Stomach (tissue), 9 donors: ENCODE results near the gene PDPK1. TPM values are rescaled to one million over a fixed set of nuclear protein-coding genes. Genes with fewer than 3 reads are reported as not detected.

Experiments used
- DNase-seq, 2 donors: peaks; one replicate each; pipeline versions ENCODE4 v3.0.0 to v3.0.0-alpha.2; 2013 to 2019
- H3K27ac ChIP-seq, 5 donors: fragments of 200-600 bp in 4 of 5; sonication (generic) in 4 of 5; one replicate each; pipeline ENCODE4 v1.5.1; 2013 to 2019; ENCODE audit warnings: mild to moderate bottlenecking in 1 of 5, moderate library complexity in 1 of 5
- H3K27me3 ChIP-seq, 3 donors: fragments of 200-600 bp; sonication (generic); one replicate each; pipeline ENCODE4 v1.5.1; 2017 to 2019; ENCODE audit warnings: mixed run types in 1 of 3
- H3K36me3 ChIP-seq, 4 donors: fragments of 200-600 bp; sonication (generic); 1 replicate in 3 of 4; 2 replicates in 1 of 4; pipeline ENCODE4 v1.5.1; 2016 to 2019
- H3K4me1 ChIP-seq, 4 donors: fragments of 200-600 bp; sonication (generic); one replicate each; pipeline ENCODE4 v1.5.1; 2016 to 2019
- H3K4me3 ChIP-seq, 4 donors: fragments of 200-600 bp; sonication (generic) in 3 of 4; one replicate each; pipeline ENCODE4 v1.5.1; 2016 to 2019; ENCODE audit warnings: mild to moderate bottlenecking in 1 of 4
- H3K9me3 ChIP-seq, 4 donors: fragments of 200-600 bp; sonication (generic); one replicate each; pipeline ENCODE4 v1.5.1; 2016 to 2019
- EP300 ChIP-seq: sonication (generic); formaldehyde crosslinking; IDR thresholded peaks from one replicate; pipeline ENCODE4 v1.6.1; 2017; ENCODE audit warnings: antibody characterized with exemption
- POLR2A ChIP-seq, 4 donors: fragments of 450-650 bp; IDR thresholded peaks; one replicate each; pipeline ENCODE4 v1.6.1; 2016; ENCODE audit warnings: antibody characterized with exemption in 4 of 4, control low read depth in 2 of 4, mild to moderate bottlenecking in 1 of 4, moderate library complexity in 1 of 4
- POLR2AphosphoS5 ChIP-seq, 3 donors: sonication (generic); formaldehyde crosslinking; IDR thresholded peaks; one replicate each; pipeline ENCODE4 v1.6.1; 2016; ENCODE audit warnings: antibody characterized with exemption in 3 of 3
- WGBS, 5 donors: extraction: QIAGEN DNeasy Blood & Tissue Kit in 3 of 5; methylation state at CpG; one replicate each; pipeline versions ENCODE4 v1.1.5 to v1.1.7; 2013 to 2018; 5-methylcytosine and 5-hydroxymethylcytosine counted together
- intact Hi-C: fragments of 100-400 bp; cut with DNase I; formaldehyde crosslinking; loops from one replicate; pipeline ENCODE4 v1.15.1; 2023; ENCODE audit warnings: low total_unique reads
- polyA plus RNA-seq, 3 donors: library from polyadenylated mRNA; stranded (reverse); fragments of 200-250 nt; gene quantifications; one replicate each; pipeline ENCODE4 v1.2.3, GENCODE V29; 2013
- total RNA-seq, 5 donors: library from RNA; depleted of rRNA; stranded (reverse); fragments of >200 nt; gene quantifications; one replicate each; pipeline versions ENCODE4 v1.1.0 to v1.2.3, GENCODE V29; 2014 to 2016
- TF ChIP-seq, protein P1 (sequence below), 7 experiments: fragments of 450-650 bp in 4 of 7; fragments of 200-600 bp in 3 of 7; sonication (generic) in 3 of 7; IDR thresholded peaks; one replicate each; pipeline ENCODE4 v1.5.1; 2016 to 2019; ENCODE audit warnings: antibody characterized with exemption in 7 of 7, control low read depth in 2 of 7, mild to moderate bottlenecking in 1 of 7
- donor health status: healthy with polysubstance abuse.
- donor health status: Bipolar disorder and iron deficiency.
- donor health status: healthy.

Gene PDPK1
- total and polyA plus RNA-seq, 8 donors, result 7.0 to 86.9 (median 23.6) TPM

DNA sequence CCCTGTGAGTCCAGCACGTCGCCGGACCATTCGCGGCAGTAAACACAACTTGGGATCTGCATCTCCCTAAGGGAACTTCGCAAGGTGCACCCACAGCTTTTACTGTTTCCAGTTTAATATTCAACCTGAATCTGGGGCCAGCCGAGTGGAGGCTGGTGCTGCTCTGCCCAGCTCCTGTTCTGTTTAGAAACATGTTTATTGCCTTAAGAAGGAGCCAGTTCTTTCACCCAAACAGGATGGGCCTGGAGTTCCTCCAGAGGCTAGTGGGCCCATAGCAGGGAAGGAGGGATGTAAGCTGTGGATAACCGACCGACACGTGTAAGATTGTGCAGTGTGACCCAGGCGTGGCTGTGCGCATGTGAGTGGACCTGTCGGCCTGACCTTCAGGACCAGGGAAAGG lies 45.5 kb upstream of the PDPK1 start:
- Histone ChIP-seq H3K36me3 (peaks cover 0 to 37% (median 25%) of the 10 kb centered on the region in 4 donors), H3K9me3 (no peaks in the 10 kb centered on the region), H3K4me3 (no peak overlapping the region), H3K4me1 (peaks cover 3 to 10% (median 7%) of the 10 kb centered on the region in 4 donors), H3K27ac (no peak overlapping the region), H3K27me3 (no peaks in the 10 kb centered on the region)
- TF ChIP-seq, protein P1, sequence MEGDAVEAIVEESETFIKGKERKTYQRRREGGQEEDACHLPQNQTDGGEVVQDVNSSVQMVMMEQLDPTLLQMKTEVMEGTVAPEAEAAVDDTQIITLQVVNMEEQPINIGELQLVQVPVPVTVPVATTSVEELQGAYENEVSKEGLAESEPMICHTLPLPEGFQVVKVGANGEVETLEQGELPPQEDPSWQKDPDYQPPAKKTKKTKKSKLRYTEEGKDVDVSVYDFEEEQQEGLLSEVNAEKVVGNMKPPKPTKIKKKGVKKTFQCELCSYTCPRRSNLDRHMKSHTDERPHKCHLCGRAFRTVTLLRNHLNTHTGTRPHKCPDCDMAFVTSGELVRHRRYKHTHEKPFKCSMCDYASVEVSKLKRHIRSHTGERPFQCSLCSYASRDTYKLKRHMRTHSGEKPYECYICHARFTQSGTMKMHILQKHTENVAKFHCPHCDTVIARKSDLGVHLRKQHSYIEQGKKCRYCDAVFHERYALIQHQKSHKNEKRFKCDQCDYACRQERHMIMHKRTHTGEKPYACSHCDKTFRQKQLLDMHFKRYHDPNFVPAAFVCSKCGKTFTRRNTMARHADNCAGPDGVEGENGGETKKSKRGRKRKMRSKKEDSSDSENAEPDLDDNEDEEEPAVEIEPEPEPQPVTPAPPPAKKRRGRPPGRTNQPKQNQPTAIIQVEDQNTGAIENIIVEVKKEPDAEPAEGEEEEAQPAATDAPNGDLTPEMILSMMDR (IDR thresholded peaks at IDR 0.05), result no peak
- TF ChIP-seq POLR2A (IDR thresholded peaks at IDR 0.05), result no peak
- no peak for TF ChIP-seq EP300
- TF ChIP-seq POLR2AphosphoS5 (IDR thresholded peaks at IDR 0.05), result no peak
- no peak for DNase-seq
- 84 to 94% (median 90%) methylated on average over 13 of the region's 13 CpGs for WGBS, 5 donors
- intact Hi-C loops, result loop anchor here (10.0 kb wide), 1 partner anchor 297 kb away; the partner anchor contains the start of gene CASKIN1

DNA sequence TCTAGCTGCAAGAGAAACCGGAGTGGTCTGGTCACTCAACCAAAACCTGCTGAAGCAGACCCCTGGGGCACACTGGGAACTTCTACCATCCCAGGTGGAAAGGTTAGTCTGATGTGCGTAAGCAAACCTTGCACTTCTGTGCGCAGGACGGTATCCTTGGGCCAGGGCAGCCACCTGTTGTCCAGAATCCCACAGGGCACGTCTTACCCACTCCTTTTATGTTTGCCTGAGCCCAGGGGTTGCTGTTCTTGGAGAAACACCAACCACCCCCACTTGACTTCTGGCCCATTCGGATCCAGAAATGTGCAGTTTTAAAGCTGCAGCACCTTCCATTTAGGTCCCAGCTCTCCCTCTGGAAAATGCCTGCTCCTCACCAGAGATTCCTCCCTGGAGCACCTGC lies 44.2 kb upstream of the PDPK1 start:
- DNase-seq, result no peak
- WGBS, 5 donors, result 73 to 92% (median 88%) methylated on average over 6 of the region's 6 CpGs
- intact Hi-C loops, result loop anchor here (10.0 kb wide), 1 partner anchor 299 kb away; the partner anchor contains the start of gene CASKIN1
- Histone ChIP-seq H3K36me3 (peaks cover 0 to 51% (median 38%) of the 10 kb centered on the region in 4 donors), H3K9me3 (no peaks in the 10 kb centered on the region), H3K4me3 (no peak overlapping the region), H3K27ac (no peak overlapping the region), H3K4me1 (peaks cover 3 to 15% (median 12%) of the 10 kb centered on the region in 4 donors), H3K27me3 (no peaks in the 10 kb centered on the region)
- TF ChIP-seq, protein P1 (IDR thresholded peaks at IDR 0.05), result no peak
- TF ChIP-seq EP300 (no peak), POLR2A (IDR thresholded peaks at IDR 0.05) (no peak), POLR2AphosphoS5 (IDR thresholded peaks at IDR 0.05) (no peak)

DNA sequence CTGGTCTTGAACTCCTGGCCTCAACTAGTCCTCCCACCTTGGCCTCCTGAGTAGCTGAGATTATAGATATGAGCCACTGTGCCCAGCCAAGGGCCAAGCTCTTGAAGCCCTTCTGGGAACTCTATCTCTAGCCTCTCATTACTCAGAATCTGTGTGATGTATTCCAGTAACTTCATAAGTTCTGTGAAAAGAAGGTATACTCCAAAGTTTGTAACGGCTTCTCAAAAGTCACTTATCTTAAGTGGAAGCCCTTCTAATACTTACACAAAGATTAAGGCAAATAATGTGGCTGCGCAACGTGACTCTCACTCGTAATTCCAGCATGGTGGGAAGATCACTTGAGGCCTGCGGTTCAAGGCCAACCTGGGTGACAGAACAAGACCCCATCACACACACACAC lies 43.2 kb upstream of the PDPK1 start:
- Histone ChIP-seq H3K36me3 (peaks cover 0 to 61% (median 48%) of the 10 kb centered on the region in 4 donors), H3K4me1 (peaks cover 3 to 24% (median 15%) of the 10 kb centered on the region in 4 donors), H3K4me3 (no peak overlapping the region), H3K9me3 (no peaks in the 10 kb centered on the region), H3K27me3 (no peaks in the 10 kb centered on the region), H3K27ac (no peak overlapping the region)
- TF ChIP-seq, protein P1 (IDR thresholded peaks at IDR 0.05), result no peak
- TF ChIP-seq EP300 (no peak), POLR2AphosphoS5 (IDR thresholded peaks at IDR 0.05) (no peak), POLR2A (IDR thresholded peaks at IDR 0.05) (no peak)
- 79 to 93% (median 86%) methylated on average over 5 of the region's 5 CpGs for whole genome bisulfite sequencing, 5 donors
- DNase-seq, result no peak
- intact Hi-C loops, result loop anchor here (5.0 to 10.0 kb wide), 2 partner anchors 152 to 300 kb away; partner anchors contain the start of genes ABCA3 and CASKIN1

DNA sequence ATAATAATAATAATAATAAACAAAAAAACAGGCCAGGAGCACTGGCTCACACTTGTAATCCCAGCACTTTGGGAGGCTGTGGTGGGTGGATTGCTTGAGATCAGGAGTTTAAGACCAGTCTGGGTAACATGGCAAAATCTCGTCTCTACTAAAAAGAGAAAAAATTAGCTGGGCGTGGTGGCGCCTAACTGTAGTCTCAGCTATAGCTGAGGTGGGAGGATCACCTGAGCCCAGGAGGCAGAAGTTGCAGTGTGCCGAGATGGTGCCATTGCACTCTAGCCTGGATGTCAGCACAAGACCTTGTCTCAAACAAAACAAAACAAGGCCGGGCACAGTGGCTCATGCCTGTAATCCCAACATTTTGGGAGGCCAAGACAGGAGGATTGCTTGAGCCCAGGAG lies 42.8 kb upstream of the PDPK1 start:
- TF ChIP-seq, protein P1 (IDR thresholded peaks at IDR 0.05), result no peak
- TF ChIP-seq EP300, result no peak
- no peak for TF ChIP-seq POLR2A (IDR thresholded peaks at IDR 0.05)
- TF ChIP-seq POLR2AphosphoS5 (IDR thresholded peaks at IDR 0.05), result no peak
- no peak overlapping the region for H3K4me3 ChIP-seq
- H3K27ac ChIP-seq, result no peak overlapping the region
- H3K36me3 ChIP-seq, result peaks cover 0 to 61% (median 51%) of the 10 kb centered on the region in 4 donors
- no peaks in the 10 kb centered on the region for H3K9me3 ChIP-seq
- 92 to 95% (median 95%) methylated on average over 5 of the region's 5 CpGs for WGBS, 5 donors
- intact Hi-C loops, result loop anchor here (5.0 to 10.0 kb wide), 2 partner anchors 153 to 300 kb away; partner anchors contain the start of genes ABCA3 and CASKIN1
- peaks cover 3 to 24% (median 15%) of the 10 kb centered on the region in 4 donors for H3K4me1 ChIP-seq
- no peak for DNase-seq
- H3K27me3 ChIP-seq, result no peaks in the 10 kb centered on the region
